Endometrial microvascular endothelial cells (primary cell): ENCODE results near the gene PDE3B. TPM values are rescaled to one million over a fixed set of nuclear protein-coding genes. Genes with fewer than 3 reads are reported as not detected.
"Not testable (repeated sequence)": the region's sequence is repeated elsewhere in the genome, so short reads cannot be mapped to it uniquely, and the experiment has no call there.

Source experiments
- in situ Hi-C: cut with HindIII; loops from 2 replicates; pipeline ENCODE4 v1.10.0; 2017; ENCODE audit warnings: low sequenced_read_pairs, low pct_unique_long_range_greater_than_20kb; ENCODE audit errors: inconsistent ontology term
- total RNA-seq: library from RNA; depleted of rRNA; stranded (reverse); fragments of >200 nt; gene quantifications from one replicate; pipeline ENCODE4 v1.2.3, GENCODE V29; 2015; ENCODE audit errors: inconsistent ontology term

The PDE3B gene
- total RNA-seq = 1.7 TPM

DNA sequence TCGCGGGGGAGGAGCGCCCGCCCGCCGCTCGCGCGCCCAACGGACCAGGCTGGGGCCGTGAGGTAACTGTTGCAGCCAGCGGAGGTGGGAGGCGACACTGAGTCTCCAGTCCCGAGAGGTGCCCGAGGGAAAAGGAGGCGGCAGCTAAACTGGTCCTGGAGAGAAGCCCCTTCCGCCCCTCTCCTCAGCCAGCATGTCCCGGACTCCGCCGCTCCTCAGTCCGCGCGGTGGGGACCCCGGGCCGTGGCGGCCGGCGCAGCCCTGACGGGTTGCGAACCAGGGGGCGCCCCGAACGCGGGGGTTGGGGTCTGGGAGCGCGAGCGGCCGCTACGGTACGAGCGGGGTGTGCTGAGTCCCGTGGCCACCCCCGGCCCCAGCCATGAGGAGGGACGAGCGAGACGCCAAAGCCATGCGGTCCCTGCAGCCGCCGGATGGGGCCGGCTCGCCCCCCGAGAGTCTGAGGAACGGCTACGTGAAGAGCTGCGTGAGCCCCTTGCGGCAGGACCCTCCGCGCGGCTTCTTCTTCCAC is at the start of gene PDE3B:
PDE3B (plus strand) TSS at position 108 of the 529 bp plus-strand sequence; CDS start at position 380, 272 bp downstream.
- in situ Hi-C loops = no loop called here

- in situ Hi-C loops = not testable (repeated sequence)
Measured at GRCh38 chr11:14595261-14595660, 48.3 kb upstream of the PDE3B start.

- in situ Hi-C loops = no loop called here
Measured at GRCh38 chr11:14607713-14608112, 35.9 kb upstream of the PDE3B start.

DNA sequence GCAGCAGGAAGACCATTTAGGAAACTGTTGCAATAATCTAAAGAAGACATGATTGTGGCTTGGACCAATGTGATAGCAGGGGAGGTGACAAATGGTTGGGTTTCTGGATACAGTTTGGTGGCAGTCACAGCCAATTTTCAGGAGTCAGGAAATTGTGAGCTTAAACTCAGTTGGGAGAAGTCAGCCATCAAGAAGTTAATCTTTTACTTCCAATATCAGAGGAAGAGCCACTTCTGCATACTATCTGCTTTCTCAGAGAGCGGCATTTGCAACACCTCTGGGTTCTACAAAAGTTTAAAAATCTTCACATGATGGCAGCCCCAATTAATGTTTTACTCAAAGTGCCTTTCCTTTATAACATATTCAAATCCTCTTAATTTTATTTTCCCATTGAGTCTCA is 33.7 kb upstream of the PDE3B start:
- in situ Hi-C loops = no loop called here

DNA sequence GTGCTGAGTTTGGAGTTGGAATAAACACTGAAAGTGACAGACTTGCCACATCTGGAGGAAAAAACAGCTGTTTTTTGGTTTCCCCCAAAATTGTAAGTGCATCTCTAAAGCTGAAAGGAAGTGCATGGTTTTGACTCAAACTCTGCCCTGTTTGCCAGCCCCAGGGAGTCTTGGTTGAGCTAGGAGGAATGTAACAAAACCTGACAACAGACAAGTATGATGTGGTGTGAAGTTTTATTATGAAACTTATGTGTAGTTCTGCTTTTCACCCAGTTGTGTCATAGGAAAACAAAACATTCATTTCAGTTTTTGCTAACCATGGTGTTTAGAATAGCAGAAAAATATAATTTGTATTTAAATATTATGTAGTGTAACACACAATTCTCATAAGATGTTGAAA is 31.7 kb upstream of the PDE3B start:
- in situ Hi-C loops = no loop called here

GRCh38 chr11:14612694-14613093 is 30.9 kb upstream of the PDE3B start:
- in situ Hi-C loops = no loop called here

DNA sequence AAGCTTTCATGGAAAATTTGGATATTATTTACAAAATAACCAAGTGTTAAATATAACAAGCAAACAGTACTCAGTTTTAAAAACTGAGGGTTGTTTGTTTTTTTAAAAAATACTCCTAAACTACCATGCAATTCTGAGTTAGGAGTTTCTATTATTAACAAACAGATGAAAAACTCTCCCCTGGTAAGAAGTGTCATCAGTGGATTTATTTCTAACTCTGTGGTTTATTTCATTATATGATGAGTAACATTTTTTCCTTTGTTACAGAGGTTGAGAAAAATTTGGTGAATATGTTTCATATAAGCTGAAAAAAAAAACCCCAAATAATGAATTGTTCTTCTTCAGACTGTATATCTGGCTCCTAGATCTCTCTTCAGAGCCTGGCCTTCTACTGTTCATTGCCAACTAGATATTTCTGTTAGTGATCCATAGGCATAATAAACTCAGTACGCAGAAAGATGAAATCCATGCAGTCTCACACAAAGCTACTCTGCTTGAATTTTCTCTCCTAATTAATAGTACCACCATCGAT is 29.4 kb upstream of the PDE3B start:
- in situ Hi-C loops = no loop called here

GRCh38 chr11:14617241-14618027 is 26.2 kb upstream of the PDE3B start:
- in situ Hi-C loops = no loop called here

GRCh38 chr11:14618060-14618459 is 25.5 kb upstream of the PDE3B start:
- in situ Hi-C loops = no loop called here

DNA sequence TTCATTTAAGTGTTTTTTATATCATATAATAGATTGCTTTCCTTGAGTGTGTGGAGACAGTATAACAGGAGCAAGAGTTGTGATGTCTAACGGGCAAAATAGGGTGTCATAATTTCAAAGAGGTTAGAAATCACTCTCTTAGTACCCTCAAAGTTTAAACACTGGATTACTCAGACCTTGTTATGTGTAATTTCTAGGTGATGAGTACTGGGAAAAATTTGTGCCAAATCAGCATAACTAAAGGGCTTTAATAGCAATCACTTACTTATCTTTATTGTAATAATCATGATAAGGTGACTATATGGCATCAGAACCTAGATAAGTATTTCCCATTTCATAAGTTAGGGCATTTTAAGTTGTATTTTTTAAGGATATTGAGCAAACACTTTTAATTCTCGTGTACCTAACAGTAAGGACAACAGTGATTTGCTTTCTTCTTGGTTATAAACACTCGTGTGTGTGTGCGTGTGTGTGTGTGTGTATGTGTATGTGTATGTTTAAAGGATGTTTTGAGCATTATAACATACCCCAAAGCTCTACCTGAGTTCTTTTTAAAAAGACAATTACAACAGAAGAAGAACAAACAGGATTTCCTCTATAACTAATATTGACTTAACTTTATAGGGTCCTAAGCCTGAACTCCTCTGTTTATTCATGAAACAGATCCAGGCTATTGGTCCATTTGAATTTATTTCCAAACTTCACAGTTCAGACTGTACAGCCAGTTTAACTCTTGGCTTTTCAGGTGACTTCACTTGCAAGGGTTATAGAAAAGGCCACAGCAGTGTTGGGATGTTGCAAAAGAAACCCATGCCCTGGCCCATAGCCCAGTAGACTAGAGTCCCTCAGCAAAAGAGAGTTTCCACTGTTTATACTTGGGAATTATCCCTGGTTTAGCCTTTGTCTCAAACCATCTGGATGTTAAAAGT is 23.7 kb upstream of the PDE3B start:
- in situ Hi-C loops = no loop called here

GRCh38 chr11:14622223-14622954 is 21.2 kb upstream of the PDE3B start:
- in situ Hi-C loops = no loop called here

DNA sequence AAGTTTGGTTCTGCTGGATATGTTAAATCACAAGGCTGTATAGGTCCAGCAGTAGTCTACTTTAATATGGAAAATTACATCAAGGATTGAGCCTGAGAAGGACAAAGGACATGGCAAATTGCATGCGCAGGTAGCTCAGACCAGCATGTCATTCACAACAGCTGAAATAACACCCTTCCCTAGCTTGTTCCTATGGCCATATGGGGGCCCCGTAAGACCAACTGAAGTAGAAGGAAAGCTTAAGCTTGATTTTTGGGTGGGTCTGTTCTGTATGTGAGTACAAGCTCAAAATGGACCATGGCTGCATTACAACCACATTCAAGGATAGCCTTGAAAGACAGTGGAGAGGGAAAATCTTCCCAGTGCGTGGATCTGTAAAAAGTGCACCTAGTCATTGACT is 20.6 kb upstream of the PDE3B start:
- in situ Hi-C loops = no loop called here

DNA sequence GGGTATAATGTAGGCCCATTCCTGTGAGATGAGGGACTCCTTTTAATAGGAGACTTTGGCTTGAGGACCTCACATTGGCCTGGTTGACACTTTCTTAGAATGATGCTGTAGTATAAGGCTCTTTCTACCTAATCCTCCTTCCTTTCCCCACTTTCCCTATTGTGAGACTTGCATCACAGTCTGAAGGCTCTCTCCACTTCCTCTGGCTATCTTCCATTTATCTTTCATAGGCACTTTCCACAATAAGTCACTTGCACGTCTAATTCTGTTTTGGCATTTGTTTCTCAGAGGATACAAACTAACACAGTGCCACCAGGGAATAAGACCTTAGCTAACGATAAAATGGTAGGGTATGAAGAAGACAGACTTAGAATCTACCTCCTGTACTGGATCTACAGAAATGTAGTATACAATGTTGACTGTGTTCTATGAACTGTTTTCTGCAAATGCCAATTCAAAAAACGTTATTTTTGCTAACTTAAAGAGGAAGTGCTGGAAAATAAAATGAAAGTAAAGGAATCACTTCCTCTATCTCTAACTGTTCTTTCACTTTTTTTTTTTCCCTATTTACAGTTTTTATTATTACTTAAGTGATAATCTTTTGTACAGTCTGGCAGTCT is 17.9 kb upstream of the PDE3B start:
- in situ Hi-C loops = no loop called here

DNA sequence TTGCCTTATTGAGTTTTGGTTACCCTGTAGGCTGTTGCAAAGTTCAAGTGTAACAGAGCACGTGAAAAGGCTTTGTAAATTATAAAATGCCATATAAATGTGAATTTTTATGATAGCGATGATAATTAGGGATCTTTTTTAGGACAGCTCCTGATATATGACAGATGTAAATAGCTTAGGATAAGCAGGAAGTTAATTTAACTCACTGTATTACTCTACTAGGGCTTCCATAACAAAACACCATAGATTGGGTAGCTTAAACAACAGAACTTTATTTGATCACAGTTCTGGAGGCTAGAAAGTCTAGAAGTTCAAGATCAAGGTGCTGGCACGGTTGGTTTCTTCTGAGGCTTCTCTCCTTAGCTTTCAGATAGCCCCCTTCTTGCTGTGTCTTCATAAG is 17.0 kb upstream of the PDE3B start:
- in situ Hi-C loops = no loop called here

DNA sequence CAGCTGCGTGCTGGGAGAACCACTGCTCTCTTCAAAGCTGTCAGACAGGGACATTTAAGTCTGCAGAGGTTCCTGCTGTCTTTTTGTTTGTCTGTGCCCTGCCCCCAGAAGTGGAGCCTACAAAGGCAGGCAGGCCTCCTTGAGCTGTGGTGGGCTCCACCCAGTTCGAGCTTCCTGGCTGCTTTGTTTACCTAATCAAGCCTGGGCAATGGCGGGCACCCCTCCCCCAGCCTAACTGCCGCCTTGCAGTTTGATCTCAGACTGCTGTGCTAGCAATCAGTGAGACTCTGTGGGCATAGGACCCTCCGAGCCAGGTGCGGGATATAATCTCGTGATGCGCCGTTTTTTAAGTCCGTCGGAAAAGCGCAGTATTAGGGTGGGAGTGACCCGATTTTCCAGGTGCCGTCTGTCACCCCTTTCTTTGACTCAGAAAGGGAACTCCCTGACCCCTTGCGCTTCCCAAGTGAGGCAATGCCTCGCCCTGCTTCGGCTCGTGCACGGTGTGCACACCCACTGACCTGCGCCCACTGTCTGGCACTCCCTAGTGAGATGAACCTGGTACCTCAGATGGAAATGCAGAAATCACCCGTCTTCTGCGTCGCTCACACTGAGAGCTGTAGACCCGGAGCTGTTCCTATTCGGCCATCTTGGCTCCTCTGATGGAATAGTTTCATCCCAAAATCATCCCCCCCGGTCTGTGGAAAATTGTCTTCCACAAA is 9.9 kb upstream of the PDE3B start:
- in situ Hi-C loops = not testable (repeated sequence)

- in situ Hi-C loops = no loop called here
Measured at GRCh38 chr11:14634813-14635212, 8.8 kb upstream of the PDE3B start.

GRCh38 chr11:14635546-14635945 is 8.1 kb upstream of the PDE3B start:
- in situ Hi-C loops = no loop called here

DNA sequence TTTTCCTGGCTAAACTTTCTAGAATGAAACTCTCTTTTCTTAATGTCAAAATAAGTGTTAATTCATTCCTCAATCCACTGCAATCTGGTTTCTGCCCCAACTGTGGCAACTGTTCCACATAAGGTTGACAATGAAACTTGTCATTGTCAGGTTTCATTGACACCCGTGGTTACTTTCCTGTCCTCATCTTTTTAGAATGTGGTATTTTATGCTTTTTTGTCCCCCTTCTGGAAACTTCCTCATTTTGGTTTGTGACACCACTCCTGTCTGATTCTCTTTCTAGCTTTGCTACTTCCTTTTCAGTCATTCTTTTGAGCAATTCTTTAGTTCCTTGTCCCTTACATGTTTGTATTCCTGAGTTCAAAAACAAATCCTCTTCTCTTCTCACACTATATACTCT is 7.5 kb upstream of the PDE3B start:
- in situ Hi-C loops = no loop called here
